Tibial artery (tissue), 4 donors: Measurements from ENCODE around the gene NANOGP8.

Experiments used
- DNase-seq, 2 donors: peaks; one replicate each; pipeline ENCODE4 v3.0.0-alpha.2; 2019
- H3K27ac ChIP-seq, 2 donors: fragments of 200-600 bp; sonication (generic) in 1 of 2; 1 replicate in 1 of 2; 2 replicates in 1 of 2; pipeline ENCODE4 v1.5.1; 2018 to 2019; ENCODE audit warnings: mild to moderate bottlenecking in 1 of 2
- H3K27me3 ChIP-seq, 2 donors: fragments of 200-600 bp; sonication (generic) in 1 of 2; one replicate each; pipeline versions ENCODE4 v1.5.1 to v1.6.0; 2016 to 2019
- H3K36me3 ChIP-seq, 3 donors: fragments of 200-600 bp; sonication (generic) in 2 of 3; one replicate each; pipeline ENCODE4 v1.5.1; 2016 to 2019; ENCODE audit warnings: mild to moderate bottlenecking in 2 of 3
- H3K4me1 ChIP-seq, 4 donors: fragments of 200-600 bp; sonication (generic) in 2 of 4; 1 replicate in 3 of 4; 2 replicates in 1 of 4; pipeline ENCODE4 v1.5.1; 2016 to 2019
- H3K4me3 ChIP-seq, 2 donors: fragments of 200-600 bp; sonication (generic) in 1 of 2; 1 replicate in 1 of 2; 2 replicates in 1 of 2; pipeline ENCODE4 v1.5.1; 2018 to 2019; ENCODE audit warnings: mild to moderate bottlenecking in 2 of 2
- H3K9me3 ChIP-seq, 3 donors: fragments of 200-600 bp; sonication (generic) in 1 of 3; one replicate each; pipeline ENCODE4 v1.5.1; 2016 to 2019
- CTCF ChIP-seq, 2 experiments: fragments of 200-600 bp in 1 of 2; fragments of 450-650 bp in 1 of 2; IDR thresholded peaks; one replicate each; pipeline ENCODE4 v1.5.1; 2017 to 2019; ENCODE audit warnings: antibody characterized with exemption in 2 of 2, mild to moderate bottlenecking in 1 of 2, moderate library complexity in 1 of 2
- intact Hi-C: fragments of 100-400 bp; cut with DNase I; formaldehyde crosslinking; loops from one replicate; pipeline ENCODE4 v1.15.0; 2023; ENCODE audit warnings: low total_unique reads

Gene NANOGP8

GRCh38 chr15:35066094-35066493, 19.0 kb downstream of the NANOGP8 start:
- no peaks in the 10 kb centered on the region for H3K4me1 ChIP-seq
- H3K27me3 ChIP-seq = no peaks in the 10 kb centered on the region
- intact Hi-C loops = no loop called here
- H3K4me3 ChIP-seq = no peak overlapping the region
- no peaks in the 10 kb centered on the region for H3K9me3 ChIP-seq
- no peaks in the 10 kb centered on the region for H3K36me3 ChIP-seq
- no peak for TF ChIP-seq CTCF (IDR thresholded peaks at IDR 0.05)
- no peak for DNase-seq
- H3K27ac ChIP-seq = no peak overlapping the region

- Histone ChIP-seq H3K9me3 (no peaks in the 10 kb centered on the region), H3K27ac (no peak overlapping the region), H3K36me3 (no peaks in the 10 kb centered on the region), H3K27me3 (no peaks in the 10 kb centered on the region), H3K4me3 (no peak overlapping the region), H3K4me1 (no peaks in the 10 kb centered on the region)
- DNase-seq = no peak
- intact Hi-C loops = no loop called here
- no peak for TF ChIP-seq CTCF (IDR thresholded peaks at IDR 0.05)
Observed at GRCh38 chr15:35064576-35065190, 20.4 kb downstream of the NANOGP8 start.

GRCh38 chr15:35062738-35063099, 22.4 kb downstream of the NANOGP8 start:
- TF ChIP-seq CTCF (IDR thresholded peaks at IDR 0.05) = no peak
- Histone ChIP-seq H3K4me1 (no peaks in the 10 kb centered on the region), H3K27me3 (no peaks in the 10 kb centered on the region), H3K27ac (no peak overlapping the region), H3K4me3 (no peak overlapping the region), H3K9me3 (no peaks in the 10 kb centered on the region), H3K36me3 (no peaks in the 10 kb centered on the region)
- DNase-seq = no peak
- intact Hi-C loops = no loop called here

- intact Hi-C loops = no loop called here
Observed at GRCh38 chr15:35061825-35062737, 23.0 kb downstream of the NANOGP8 start.

GRCh38 chr15:35061161-35061824, 23.8 kb downstream of the NANOGP8 start:
- no peaks in the 10 kb centered on the region for H3K9me3 ChIP-seq
- DNase-seq = no peak
- H3K36me3 ChIP-seq = no peaks in the 10 kb centered on the region
- H3K4me3 ChIP-seq = no peak overlapping the region
- no peak overlapping the region for H3K27ac ChIP-seq
- H3K4me1 ChIP-seq = no peaks in the 10 kb centered on the region
- TF ChIP-seq CTCF (IDR thresholded peaks at IDR 0.05) = no peak
- H3K27me3 ChIP-seq = no peaks in the 10 kb centered on the region
- intact Hi-C loops = no loop called here

More at GRCh38 chr15:35061825-35062737, 23.0 kb downstream of the NANOGP8 start:
- Histone ChIP-seq H3K4me1 (no peaks in the 10 kb centered on the region), H3K27ac (no peak overlapping the region), H3K9me3 (no peaks in the 10 kb centered on the region), H3K36me3 (no peaks in the 10 kb centered on the region), H3K4me3 (no peak overlapping the region), H3K27me3 (no peaks in the 10 kb centered on the region)
- DNase-seq = no peak
- no peak for TF ChIP-seq CTCF (IDR thresholded peaks at IDR 0.05)
